Measurements from ENCODE around the gene LRRC2.

LRRC2 gene

GRCh38 chr3:46485779-46486175, 80.3 kb downstream of the LRRC2 start:
- DNase-seq (ENCODE audit: extremely low spot score, insufficient read length, low read depth): no peak
- FAIRE-seq: no peak

DNA sequence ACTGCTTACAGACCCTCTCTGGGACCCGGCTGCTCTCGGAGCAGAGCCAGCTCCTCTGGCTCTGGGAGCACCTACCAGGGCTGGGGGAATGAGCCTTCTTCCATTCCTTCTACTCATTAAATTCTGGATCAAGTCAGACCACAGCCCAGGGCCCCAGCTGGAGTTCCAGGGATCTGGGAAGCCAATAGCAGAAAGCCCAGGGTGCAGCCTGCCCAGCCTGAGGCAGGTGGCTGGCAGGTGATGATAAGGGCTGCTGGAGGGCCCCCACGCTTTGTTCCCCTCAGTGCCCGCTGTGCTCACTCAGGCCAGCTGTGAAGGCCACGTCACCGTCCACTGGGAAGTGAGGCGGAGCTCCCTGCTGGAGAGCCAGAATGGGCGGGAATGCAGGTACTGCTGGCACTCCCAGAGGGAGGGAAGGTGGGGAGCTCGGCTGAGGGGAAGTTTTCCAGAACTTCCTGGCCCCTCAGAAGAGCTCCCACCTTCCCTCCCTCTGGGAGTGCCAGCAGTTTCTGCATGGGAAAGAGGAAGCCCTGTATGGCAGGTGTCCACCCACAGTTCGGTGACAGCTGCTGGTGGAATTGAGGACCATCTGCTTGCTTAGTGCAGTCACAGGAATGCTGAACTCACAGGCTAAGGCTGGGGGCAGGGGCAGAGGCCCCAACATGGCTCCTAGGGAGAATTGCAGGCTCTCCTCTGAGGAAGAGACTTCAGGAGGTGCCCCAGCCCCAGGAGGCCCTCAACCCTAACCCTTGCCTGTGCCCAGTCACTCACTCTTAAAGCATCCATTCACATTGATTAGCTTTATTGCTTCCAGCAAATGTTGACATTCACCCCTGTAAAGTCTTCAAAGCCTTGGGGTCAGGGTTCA, 81.0 kb downstream of the LRRC2 start:
- no peak for DNase-seq (ENCODE audit: extremely low spot score, insufficient read length, low read depth)

GRCh38 chr3:46484388-46484787, 81.7 kb downstream of the LRRC2 start:
- FAIRE-seq (no peak), DNase-seq (ENCODE audit: extremely low spot score, insufficient read length, low read depth) (no peak)

More for the DNA sequence above, 81.0 kb downstream of the LRRC2 start:
- no peak for FAIRE-seq

DNA sequence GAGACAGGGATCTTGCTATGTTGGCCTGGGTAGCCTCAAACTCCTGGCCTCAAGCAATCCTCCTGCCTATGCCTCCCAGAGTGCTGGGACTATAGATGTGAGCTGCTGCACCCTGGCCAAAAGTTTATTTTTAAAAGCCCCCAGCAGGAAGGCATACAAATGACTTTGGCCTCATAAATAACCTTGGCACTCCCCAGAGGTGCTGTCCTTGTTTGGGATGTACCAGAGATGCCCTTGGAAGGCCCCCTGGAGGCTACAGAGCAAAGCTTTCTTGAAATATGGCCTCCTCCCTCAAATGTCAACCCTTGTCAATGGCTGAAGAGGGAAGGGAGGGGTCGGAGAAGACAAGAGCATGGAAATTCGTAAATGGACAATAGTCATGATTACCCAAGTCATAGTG, 82.3 kb downstream of the LRRC2 start:
- DNase-seq (ENCODE audit: extremely low spot score, insufficient read length, low read depth): no peak
- FAIRE-seq: no peak

DNA sequence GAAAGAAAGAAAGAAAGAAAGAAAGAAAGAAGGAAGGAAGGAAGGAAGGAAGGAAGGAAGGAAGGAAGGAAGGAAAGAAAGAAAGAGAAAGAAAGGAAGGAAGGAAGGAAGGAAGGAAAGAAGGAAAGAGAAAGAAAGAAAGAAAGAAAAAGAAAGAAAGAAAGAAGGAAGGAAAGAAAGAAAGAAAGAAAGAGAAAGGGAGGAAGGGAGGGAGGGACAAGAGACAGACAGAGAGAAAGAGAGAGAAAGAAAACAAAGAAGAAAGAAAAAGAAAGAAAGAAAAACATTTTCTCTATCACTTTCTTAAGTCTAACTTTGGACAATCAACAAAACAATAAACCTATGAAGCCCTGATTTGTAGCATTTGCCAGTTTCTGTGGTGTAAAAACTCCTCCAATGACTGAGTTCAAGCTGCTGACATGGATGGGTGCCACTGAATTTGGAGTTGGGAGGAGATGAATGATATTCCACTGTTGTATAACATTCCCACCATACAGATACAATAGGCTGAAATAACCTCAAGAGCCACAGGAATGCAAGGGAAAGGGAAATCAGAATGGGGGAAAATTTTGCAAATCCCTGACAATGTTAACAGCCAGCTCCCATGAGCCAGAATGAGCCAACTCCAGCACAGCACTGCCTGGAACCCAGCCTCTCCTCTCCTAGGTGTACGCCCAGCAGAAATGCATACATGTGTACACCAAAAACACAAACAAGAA, 83.3 kb downstream of the LRRC2 start:
- FAIRE-seq: no peak
- no peak for DNase-seq (ENCODE audit: extremely low spot score, insufficient read length, low read depth)

DNA sequence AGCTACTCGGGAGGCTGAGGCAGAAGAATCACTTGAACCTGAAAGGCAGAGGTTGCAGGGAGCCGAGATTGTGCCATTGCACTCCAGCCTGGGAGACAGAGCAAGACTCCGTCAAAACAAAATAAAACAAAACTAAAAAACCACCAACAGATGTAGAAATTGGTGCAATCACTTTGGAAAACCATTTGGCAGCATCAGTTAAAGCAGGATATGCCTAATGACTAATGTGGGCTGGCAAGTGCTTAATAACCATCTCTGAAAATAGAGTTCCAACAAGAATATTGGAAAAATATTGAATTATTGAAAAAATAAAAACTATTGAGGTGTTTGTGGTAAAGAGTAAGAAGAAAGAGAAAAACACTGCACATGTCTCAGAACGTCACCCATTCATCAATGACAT, 84.5 kb downstream of the LRRC2 start:
- FAIRE-seq: no peak
- DNase-seq (ENCODE audit: extremely low spot score, insufficient read length, low read depth): no peak

DNA sequence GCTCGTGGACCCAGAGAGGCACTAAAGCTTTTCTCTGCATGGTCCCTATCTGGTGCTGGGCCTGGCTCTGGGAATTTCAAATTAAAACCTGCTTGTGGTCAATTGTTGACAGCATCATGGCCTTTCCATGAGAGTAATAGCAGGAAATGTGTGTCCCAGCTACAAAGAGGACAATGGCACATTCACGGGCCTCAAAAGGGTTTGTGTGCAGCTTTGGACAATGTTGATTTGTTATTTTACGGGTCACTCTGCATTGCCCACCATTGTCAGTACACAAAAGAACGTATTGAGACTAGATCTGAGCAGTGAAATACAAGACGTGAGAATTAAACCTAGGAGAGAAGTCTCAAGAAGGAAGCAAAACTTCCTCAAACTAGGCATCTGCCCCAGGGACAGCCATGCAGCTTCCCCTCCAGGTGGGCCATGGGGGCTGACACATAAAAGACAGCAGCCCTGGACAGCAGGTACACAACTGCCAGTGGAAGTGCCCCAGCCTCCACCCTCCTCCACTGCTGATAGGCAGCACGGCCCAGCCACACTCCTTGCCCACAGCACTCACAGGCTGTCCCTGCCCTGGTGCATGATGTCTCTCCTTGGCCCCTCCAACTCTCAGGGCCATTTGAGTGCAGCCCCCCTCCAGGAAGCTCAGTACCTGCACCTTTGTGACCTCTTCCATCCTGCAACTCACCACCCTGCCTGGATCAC, 85.5 kb downstream of the LRRC2 start:
- no peak for FAIRE-seq

DNA sequence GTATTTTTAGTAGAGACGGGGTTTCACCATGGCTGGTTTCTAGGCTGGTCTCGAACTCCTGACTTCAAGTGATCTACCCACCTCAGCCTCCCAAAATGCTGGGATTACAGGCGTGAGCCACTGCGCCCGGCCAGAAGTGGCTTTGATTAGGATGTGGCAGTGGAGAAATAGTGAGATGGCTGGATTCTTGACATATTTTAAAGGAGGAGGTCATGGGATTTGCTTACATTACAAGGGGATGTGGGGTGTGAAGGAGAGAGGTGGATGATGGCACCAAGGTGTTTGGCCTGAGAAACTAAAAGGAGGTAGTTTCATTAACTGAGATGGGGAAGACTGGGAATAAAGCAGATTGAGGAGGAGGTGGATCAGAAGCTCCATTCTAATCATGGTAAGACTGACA, 86.4 kb downstream of the LRRC2 start:
- no peak for FAIRE-seq
- no peak for DNase-seq (ENCODE audit: extremely low spot score, insufficient read length, low read depth)

More for the DNA sequence above, 85.5 kb downstream of the LRRC2 start:
- no peak for DNase-seq (ENCODE audit: extremely low spot score, insufficient read length, low read depth)

GRCh38 chr3:46479021-46479420, 87.1 kb downstream of the LRRC2 start:
- no peak for DNase-seq (ENCODE audit: extremely low spot score, insufficient read length, low read depth)
- FAIRE-seq: no peak

GRCh38 chr3:46478341-46478740, 87.8 kb downstream of the LRRC2 start:
- DNase-seq (ENCODE audit: extremely low spot score, insufficient read length, low read depth): no peak
- FAIRE-seq: no peak

GRCh38 chr3:46477756-46478155, 88.3 kb downstream of the LRRC2 start:
- no peak for DNase-seq (ENCODE audit: extremely low spot score, insufficient read length, low read depth)
- no peak for FAIRE-seq

GRCh38 chr3:46477145-46477544, 89.0 kb downstream of the LRRC2 start:
- no peak for FAIRE-seq

GRCh38 chr3:46472736-46473135, 93.4 kb downstream of the LRRC2 start:
- no peak for FAIRE-seq

More at GRCh38 chr3:46477145-46477544, 89.0 kb downstream of the LRRC2 start:
- no peak for DNase-seq (ENCODE audit: extremely low spot score, insufficient read length, low read depth)

DNA sequence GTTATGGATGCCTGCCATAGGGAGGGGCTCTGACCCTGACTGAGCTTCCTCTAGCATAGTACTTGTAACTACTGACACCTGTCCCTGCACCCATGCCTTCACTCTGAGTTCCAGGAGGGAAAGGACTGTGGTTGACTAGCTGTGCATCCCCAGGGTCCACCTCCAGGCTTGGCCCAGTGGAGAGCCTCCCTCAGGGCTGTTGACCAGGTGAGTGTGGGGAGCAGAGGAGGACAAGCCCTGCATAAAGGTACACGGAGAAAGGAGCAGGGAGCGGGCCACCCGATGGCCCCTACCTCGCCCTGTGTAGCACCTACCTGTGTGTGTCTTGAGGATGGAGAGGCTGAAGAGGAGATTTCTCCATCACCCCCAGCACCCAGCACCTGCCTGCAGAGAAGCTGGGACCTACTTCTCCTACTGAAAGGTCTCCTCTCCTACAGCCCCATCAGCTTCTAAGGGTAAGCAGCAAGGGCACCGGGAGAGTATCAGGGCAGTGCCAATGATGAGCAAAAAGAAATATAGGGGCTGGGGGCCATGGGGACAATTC, 94.7 kb downstream of the LRRC2 start:
- FAIRE-seq (no peak), DNase-seq (ENCODE audit: extremely low spot score, insufficient read length, low read depth) (no peak)

More at GRCh38 chr3:46472736-46473135, 93.4 kb downstream of the LRRC2 start:
- no peak for DNase-seq (ENCODE audit: extremely low spot score, insufficient read length, low read depth)

DNA sequence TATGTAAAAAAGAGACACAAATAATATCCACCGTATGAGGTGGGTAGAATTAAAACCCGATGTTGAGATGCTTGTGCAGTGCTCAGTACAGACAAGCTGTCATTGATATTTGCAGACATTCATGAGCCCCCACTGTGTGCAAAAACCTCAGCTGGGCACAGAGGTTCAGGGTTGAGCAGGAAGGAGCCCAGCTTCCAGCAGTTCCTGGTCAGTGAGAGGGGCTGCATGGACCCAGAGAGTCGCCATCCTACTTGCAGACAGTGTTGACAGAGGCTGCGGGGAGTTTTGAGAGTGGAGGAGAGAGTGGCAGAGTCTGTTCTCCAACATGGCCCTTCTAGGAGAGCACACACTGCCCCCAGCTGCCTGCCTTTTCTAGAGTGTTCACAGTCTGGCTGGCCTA, 95.3 kb downstream of the LRRC2 start:
- no peak for FAIRE-seq

DNA sequence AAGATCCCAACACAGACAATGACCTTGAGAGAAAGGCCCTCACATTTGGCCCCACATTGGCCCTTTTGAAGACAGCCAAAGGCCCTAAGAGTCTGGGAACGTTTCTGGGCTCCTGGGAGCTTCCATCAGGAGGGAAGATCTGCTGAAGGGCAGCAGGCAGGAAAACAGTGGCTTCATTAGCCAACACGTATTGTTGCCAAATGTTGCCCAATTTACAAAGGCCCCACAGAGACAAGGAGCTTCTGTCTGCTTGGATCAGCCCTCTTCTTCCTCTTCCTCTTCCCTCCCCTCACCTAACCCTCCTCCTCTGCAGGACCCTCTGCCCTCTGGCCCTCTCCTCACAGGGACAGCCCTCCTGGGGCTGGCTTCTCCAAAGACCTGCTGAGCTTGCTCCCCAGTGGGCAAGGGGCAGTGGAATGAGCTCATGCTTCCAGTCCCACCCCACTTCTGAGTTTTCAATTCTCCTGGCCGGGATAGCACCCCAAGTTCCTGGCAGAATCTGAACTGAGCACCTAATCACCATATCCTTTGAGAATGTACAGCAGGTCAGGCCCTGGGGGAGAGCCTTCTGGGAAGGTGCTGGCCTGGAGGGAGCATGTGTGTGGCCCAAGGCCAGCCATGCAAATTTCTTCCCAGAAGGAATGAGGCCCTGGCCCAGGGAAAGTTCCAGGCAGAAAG, 96.3 kb downstream of the LRRC2 start:
- DNase-seq (ENCODE audit: extremely low spot score, insufficient read length, low read depth): no peak
- FAIRE-seq: no peak

More for the DNA sequence above, 95.3 kb downstream of the LRRC2 start:
- no peak for DNase-seq (ENCODE audit: extremely low spot score, insufficient read length, low read depth)

DNA sequence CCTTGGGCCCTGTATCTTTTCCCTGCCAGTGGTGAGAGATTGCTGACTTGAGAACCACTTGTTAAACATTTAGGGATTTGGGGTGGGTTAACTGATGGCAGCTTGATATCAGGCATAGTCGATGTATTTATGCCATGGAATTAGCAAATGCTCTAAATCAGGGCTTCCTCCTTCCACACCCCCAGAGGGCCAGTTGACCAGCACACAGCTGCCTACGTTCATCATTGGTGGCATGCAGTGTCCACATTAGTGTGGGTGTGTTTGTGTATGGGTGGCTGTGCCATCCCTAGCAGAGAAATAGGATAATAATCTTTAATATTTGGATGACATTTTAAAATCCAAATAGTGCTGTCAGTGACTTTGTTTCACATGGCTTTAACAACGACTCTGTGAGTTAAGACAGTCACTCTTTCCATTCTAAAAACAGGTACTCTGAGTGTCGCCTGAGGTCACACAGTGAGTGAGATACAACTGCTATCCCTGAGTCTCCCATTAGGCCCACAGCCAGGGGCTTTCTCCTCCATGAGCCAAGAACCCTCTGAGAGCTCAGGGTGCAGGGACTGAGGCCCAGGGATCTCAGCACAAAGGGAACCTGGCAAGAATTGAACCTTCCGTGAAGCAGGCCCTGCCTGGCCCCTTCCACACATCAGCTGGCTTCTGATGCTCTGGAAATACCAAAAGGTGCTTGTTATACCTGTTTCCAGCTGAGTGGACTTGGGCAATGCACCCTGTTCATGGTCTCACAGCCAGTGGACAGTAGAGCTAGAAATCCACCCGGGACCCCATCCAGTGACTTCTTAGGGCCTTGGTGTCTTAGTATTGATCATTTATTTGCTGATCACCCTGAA, 97.1 kb downstream of the LRRC2 start:
- DNase-seq (ENCODE audit: extremely low spot score, insufficient read length, low read depth): no peak
- no peak for FAIRE-seq

DNA sequence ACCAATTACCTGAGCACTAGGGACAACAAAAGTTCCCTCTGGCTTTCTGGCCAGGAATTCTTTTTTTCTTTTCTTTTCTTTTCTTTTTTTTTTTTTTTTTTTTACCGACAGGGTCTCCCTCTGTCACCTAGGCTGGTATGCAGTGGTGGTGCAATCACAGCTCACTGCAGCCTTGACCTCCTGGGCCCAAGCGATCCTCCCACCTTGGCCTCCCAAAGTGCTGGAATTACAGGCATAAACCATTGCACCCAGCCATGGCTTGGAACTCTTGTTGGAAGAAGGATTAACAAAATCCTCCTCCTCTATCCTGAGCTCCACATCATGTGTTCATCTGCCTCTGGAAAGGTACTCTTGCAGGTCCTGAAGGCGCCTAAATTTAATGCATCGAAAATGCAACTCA, 98.5 kb downstream of the LRRC2 start:
- no peak for DNase-seq (ENCODE audit: extremely low spot score, insufficient read length, low read depth)
- FAIRE-seq: no peak

DNA sequence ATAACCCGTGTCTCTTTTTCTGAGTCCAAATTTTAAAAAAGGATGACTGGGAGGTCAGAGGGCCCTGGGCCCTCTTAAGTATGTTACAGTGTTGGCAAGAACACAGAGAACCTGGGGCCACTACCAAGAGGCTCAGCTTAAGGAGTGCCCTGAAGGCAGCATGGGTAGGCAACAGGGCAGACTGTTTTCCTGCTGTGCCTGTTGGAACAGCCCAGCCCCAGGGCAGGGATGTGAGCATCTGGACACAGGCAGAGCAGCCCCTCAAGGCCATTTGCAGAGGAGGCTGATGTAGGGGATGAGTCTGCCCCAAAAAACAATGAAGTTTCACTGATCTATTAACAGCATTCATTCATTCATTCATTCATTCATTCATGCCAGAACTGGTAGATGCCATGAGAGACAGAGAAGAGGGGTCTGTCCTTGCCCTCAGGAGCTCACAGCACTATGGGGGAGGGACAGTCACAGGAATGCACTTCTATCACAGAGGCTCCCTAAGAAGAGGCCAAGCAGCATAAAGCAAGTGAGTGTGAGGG, 99.2 kb downstream of the LRRC2 start:
- no peak for DNase-seq (ENCODE audit: extremely low spot score, insufficient read length, low read depth)
- FAIRE-seq: no peak

Measured in GM18507 (cell line).